GM21526 (cell line): ENCODE data around the gene CASP10.
"Not testable (repeated sequence)": the region's sequence is repeated elsewhere in the genome, so short reads cannot be mapped to it uniquely, and the experiment has no call there.

ENCODE experiments used
- ATAC-seq: cut with Tn5 transposase; IDR thresholded peaks from one replicate; pipeline ENCODE4 v1.9.1; 2021; ENCODE audit warnings: moderate library complexity; ENCODE audit not compliant: unreplicated experiment, low FRiP score

CASP10 gene

DNA sequence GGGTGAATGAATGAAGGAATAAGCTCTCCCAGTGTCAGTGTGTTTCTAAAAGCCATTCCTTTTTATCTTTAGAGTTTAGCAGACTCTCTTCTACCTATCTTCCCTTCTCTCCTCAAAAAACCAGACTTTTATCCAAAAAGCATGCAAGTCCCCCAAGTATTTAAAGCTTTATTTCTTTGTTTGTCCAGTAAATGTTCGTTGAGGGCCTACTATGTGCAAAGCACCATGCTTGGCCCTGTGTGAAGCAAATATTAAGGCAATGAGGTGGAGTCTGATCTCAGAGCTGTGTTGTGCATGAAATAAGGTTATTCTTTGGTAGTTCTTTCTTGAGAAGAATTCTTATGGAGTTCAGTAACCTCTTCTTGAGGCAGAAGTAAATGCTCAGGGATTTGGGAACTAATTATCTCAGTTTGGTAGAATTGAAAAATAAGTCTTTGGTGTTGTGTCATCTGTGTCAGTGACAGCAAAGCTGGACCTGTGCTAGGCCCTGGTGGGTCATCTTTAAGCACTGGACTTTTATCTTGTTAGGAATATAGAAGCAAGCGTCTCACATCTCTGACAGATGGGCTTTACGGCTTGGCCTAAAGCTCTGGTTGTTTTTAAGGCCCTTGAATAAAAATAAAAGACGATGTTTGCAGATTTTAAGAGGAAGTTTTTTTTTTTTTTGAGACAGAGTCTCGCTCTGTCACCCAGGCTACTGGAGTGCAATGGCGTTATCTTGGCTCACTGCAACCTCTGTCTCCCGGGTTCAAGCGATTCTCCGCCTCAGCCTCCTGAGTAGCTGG is 28.1 kb upstream of the CASP10 start:
- no peak for ATAC-seq

GRCh38 chr2:201156036-201156435 is 26.9 kb upstream of the CASP10 start:
- no peak for ATAC-seq

DNA sequence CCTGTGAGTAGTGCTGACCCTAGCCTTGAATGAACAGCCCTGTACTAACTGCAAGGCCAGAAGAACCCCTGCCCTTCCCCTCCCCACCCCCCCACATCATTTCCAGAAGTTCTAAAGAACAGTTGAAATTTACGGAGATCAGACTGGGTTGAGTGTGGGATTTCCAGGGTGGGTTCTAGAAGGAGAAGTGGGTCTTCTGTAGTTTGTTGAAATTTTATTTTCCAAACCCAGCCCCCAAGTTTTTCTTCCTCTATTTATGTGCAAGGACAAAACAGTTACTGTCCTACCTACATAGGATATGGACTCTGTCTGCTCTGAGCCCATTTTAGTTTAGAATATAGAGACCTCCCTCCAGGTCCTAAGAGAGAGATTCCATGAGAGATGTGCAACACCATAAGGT is 26.3 kb upstream of the CASP10 start:
- ATAC-seq, result no peak

DNA sequence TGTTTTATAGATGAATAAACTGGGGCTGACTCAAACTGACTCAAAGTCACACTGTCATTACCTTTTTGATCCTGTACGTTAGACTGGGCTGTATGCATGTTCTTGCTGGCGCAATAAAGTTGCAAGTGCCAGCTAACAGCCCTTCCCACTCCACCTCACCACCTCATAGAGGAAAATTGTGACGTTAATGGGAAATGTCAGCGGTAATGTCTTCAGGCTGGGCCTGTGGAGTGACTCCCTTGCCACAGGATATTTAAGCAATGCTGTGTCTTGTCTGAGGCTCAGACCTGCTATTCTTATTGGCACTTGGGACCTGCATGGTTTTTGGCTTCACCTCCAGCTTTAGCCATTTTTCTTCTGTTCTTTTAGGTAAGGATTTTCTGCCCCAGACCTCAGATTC is 25.2 kb upstream of the CASP10 start:
- ATAC-seq, result peak; percentile 26

- ATAC-seq, result peak; percentile 88
Observed at GRCh38 chr2:201158111-201158929, 24.6 kb upstream of the CASP10 start.

DNA sequence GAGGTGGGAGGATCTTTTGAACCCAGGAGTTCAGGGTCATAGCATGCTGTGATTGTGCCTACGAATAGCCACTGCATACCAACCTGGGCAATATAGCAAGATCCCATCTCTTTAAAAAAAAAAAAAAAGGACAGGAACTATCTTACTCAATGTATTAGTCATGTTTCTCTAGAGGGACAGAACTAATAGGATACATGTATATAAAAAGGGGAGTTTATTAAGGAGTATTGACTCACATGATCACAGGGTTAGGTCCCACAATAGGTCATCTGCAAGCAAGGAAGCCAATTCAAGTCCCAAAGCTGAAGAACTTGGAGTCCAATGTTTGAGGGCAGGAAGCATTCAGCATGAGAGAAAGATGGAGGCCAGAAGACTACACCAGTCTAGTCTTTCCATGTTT is 18.8 kb upstream of the CASP10 start:
- no peak for ATAC-seq

GRCh38 chr2:201167546-201167945 is 15.4 kb upstream of the CASP10 start:
- ATAC-seq, result no peak

- not testable (repeated sequence) for ATAC-seq
Observed at GRCh38 chr2:201168496-201168895, 14.4 kb upstream of the CASP10 start.

DNA sequence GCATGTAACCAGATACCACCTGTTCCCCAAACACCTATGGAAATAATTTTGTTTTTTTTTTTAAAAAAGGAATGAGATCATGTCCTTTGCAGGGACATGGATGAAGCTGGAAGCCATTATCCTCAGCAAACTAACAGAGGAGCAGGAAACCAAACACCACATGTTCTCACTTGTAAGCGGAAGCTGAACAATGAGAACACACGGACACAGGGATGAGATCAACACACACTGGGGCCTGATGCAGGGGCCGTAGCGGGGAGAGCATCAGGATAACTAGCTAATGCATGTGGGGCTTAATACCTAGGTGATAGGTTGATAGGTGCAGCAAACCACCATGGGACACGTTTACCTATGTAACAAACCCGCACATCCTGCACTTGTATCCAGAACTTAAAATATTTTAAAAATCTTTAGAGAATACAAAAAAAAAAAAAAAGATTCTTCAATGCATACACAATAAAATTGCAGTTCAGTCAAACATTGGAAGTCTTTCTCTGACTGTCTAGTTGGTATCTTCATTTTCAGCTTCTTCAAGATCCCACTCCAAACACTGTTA is 11.6 kb upstream of the CASP10 start:
- ATAC-seq, result no peak

- ATAC-seq, result no peak
Observed at GRCh38 chr2:201172279-201172678, 10.7 kb upstream of the CASP10 start.

- no peak for ATAC-seq
Observed at GRCh38 chr2:201174687-201175086, 8.3 kb upstream of the CASP10 start.

DNA sequence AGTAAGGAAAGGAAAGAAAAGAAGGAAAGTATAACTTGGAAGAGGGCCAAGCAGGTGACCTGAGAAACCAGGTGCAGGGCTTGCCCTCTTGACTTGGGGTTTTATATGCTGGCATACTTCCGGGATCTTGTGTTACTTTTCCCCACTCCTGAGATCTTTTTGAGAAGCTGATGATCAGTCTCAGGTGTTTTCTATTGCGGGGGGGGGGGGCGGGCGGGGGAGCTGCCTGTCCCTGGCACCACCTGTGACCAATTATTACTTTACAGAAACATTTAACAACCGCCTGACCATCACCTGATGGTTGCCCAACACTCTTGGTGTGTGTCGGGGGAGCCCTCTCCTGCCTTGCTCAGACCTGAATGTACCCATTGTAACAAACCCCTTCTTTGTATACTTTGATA is 6.9 kb upstream of the CASP10 start:
- ATAC-seq, result no peak

DNA sequence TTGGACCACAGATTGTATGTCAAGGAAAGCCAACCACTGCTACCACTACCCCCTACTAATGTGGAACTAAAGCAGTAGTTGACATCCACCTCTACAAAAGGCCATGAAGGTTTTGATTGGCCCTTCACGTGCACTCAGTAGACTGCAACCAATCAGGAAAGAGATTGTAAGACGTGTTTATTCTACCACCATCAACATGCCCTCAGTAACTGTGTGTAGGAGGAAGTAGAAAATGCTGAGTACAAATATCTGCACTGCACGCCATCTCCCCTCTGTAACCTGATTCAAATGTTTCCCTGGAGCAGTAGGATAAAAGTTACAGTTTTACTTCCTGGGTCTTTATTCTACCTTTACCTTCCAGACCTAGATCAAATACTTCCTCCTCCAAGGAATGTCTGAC is 2.9 kb upstream of the CASP10 start:
- ATAC-seq, result no peak

GRCh38 chr2:201183365-201183727 is 405 bp downstream of the CASP10 start:
- ATAC-seq, result no peak

GRCh38 chr2:201183835-201184234 is 894 bp downstream of the CASP10 start:
- not testable (repeated sequence) for ATAC-seq

- ATAC-seq, result not testable (repeated sequence)
Observed at GRCh38 chr2:201184248-201184647, 1.3 kb downstream of the CASP10 start.

DNA sequence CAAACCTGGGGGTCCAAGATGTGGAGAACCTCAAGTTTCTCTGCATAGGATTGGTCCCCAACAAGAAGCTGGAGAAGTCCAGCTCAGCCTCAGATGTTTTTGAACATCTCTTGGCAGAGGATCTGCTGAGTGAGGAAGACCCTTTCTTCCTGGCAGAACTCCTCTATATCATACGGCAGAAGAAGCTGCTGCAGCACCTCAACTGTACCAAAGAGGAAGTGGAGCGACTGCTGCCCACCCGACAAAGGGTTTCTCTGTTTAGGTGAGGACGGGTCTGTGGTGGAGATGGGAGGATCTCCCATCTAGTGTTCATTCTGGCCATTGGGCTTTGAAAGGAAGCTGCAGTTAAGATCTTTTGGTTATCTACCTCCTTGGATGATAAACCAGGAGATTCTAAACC is 2.9 kb downstream of the CASP10 start:
- no peak for ATAC-seq

- no peak for ATAC-seq
Observed at GRCh38 chr2:201186982-201187381, 4.0 kb downstream of the CASP10 start.

DNA sequence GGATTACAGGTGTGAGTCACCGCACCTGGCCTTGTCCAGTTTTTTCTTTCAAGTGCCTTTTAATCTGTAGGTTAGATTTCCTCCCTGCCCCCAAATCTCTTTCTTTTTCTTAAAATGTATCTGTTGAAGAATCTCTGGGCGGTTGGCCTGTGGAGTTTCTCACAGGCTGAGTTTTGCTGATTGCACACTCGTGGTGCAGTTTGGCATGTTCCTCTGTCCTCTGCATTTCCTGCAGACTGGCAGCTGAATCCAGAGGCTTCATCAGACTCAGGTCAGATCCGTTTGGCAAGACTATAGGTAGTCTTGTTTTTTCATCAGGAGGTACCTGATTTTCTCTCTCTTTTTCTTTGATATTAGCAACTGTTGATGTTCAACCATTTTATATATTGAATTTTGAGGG is 5.5 kb downstream of the CASP10 start:
- no peak for ATAC-seq

GRCh38 chr2:201191132-201191875 is 8.4 kb downstream of the CASP10 start:
- peak; percentile 59 for ATAC-seq

DNA sequence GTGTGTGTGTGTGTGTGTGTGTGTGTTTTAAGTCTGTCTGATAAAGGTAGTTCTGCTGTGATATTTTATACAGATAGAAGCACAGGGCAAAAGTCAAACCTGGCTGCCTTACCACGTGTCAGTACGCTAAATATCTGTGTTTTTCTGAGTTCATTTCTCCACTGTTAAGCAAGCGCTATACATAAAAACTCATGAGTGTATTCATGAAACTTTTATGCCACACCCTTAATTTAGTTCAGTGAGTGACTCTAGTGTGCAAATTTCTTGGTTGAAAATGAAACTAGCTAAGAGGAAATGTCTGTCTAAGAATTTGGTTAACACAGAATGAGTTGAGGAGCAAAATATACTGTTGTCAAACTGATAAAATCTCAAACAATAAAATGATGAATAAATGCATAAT is 11.2 kb downstream of the CASP10 start:
- peak; percentile 86 for ATAC-seq
